DND-41 (cell line): ENCODE results near the gene GLRA3.

Experiments used
- CTCF ChIP-seq: IDR thresholded peaks from 2 replicates; pipeline ENCODE4 v1.5.1; 2012; ENCODE audit warnings: borderline replicate concordance, low read length, moderate library complexity, mild to moderate bottlenecking; ENCODE audit not compliant: poor library complexity, severe bottlenecking; ENCODE audit errors: extremely low read depth
- EZH2 ChIP-seq: IDR thresholded peaks from 3 replicates; pipeline ENCODE4 v1.6.1; 2012; ENCODE audit warnings: borderline replicate concordance, low read depth, mild to moderate bottlenecking, moderate library complexity, low read length, inconsistent platforms; ENCODE audit not compliant: severe bottlenecking

- TF ChIP-seq CTCF: no peak
- no peak for TF ChIP-seq EZH2
Measured at GRCh38 chr4:174810834-174811233, 18.2 kb downstream of the GLRA3 start.
